Vagina (tissue), 2 donors: ENCODE measurements around the gene ALDOC.

Experiments
- POLR2AphosphoS5 ChIP-seq, 2 donors: sonication (generic); formaldehyde crosslinking; IDR thresholded peaks; one replicate each; pipeline ENCODE4 v1.9.0; 2017; ENCODE audit warnings: antibody characterized with exemption in 2 of 2, mild to moderate bottlenecking in 2 of 2, low read depth in 1 of 2; ENCODE audit not compliant: insufficient read depth in 1 of 2
- TF ChIP-seq, protein P1 (sequence below), 3 experiments: fragments of 450-650 bp in 2 of 3; fragments of 200-600 bp in 1 of 3; sonication (generic) in 1 of 3; IDR thresholded peaks; one replicate each; pipeline ENCODE4 v1.5.1; 2017 to 2019; ENCODE audit warnings: antibody characterized with exemption in 3 of 3, mild to moderate bottlenecking in 2 of 3, moderate library complexity in 2 of 3

DNA sequence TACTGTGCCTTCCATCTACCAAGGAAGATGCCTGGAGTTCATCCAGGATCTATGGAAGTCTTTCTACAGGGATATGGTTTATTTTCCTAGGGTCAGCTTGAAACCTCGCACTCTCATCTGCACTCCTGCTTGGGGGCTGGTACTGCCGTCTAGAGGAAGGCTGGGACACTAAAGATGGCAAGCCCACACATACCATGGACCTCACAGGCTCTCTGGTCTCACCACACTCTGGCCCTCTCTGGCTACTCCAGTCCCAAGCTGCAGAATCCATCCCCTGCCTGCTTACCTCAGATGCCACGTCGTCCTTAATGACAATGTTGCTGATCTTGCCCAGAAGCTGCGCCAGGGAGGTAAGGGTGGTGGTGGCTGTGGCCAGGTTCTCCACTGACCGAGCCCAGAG lies 22.1 kb downstream of the ALDOC start:
- TF ChIP-seq POLR2AphosphoS5 (IDR thresholded peaks at IDR 0.05; ENCODE audit: insufficient read depth in 1 of 2, low read depth in 1 of 2), result no peak
- TF ChIP-seq, protein P1, sequence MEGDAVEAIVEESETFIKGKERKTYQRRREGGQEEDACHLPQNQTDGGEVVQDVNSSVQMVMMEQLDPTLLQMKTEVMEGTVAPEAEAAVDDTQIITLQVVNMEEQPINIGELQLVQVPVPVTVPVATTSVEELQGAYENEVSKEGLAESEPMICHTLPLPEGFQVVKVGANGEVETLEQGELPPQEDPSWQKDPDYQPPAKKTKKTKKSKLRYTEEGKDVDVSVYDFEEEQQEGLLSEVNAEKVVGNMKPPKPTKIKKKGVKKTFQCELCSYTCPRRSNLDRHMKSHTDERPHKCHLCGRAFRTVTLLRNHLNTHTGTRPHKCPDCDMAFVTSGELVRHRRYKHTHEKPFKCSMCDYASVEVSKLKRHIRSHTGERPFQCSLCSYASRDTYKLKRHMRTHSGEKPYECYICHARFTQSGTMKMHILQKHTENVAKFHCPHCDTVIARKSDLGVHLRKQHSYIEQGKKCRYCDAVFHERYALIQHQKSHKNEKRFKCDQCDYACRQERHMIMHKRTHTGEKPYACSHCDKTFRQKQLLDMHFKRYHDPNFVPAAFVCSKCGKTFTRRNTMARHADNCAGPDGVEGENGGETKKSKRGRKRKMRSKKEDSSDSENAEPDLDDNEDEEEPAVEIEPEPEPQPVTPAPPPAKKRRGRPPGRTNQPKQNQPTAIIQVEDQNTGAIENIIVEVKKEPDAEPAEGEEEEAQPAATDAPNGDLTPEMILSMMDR (IDR thresholded peaks at IDR 0.05), result no peak
